Mesenteric fat pad (tissue), 1 donor: ENCODE data around the gene SERPINA10. TPM values are rescaled to one million over a fixed set of nuclear protein-coding genes. Genes with fewer than 3 reads are reported as not detected.
"Not testable (repeated sequence)": the region's sequence is repeated elsewhere in the genome, so short reads cannot be mapped to it uniquely, and the experiment has no call there.

Experiments used
- DNase-seq: peaks from one replicate; pipeline ENCODE4 v3.0.0-alpha.2; 2020; ENCODE audit warnings: low spot score
- total RNA-seq: library from RNA; stranded (reverse); fragmentation: NEBNext Ultra II Directional; extraction: Animal tissue kit (Norgen Biotek cat#: 25700); gene quantifications from one replicate; pipeline ENCODE4 v1.2.1, GENCODE V29; 2021
- donor health status: DM: yes; HTN: yes; CAD: no.

The SERPINA10 gene
- total RNA-seq, 1 donor from 2014 or later, result not detected

GRCh38 chr14:94314890-94315289 is 21.8 kb upstream of the SERPINA10 start:
- no peak for DNase-seq

DNA sequence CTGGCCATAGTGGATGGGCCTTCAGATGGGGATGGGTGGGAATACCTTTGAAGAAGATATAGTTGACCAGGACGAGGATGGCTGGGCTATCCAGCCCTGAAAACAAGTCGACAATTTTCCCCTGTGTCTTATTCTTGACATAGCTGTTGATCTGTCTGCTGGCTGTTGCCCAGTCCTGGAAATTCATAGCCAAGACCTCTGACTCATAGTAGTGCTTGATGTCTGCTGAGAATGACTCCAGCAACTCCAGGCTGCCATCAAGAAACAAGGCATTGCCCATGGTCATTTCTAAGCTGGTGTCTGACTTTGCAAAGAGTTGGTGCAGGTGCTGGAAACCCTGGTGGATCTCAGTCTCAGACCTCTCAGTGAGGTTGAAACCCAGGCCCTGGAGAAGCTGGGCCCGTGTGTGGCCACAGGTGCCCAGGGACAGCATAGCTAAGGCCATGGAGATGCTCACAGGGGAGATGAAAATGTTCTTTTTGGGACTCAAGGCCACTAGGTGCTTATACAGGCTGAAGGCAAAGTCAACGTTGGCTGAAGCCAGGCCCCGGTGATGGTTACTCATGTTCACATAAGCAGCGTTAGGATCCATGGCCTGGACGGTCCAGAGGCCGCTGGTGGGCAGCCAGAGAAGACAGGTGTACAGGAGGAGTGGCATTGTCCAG is 21.1 kb upstream of the SERPINA10 start:
- no peak for DNase-seq

GRCh38 chr14:94312481-94313246 is 19.6 kb upstream of the SERPINA10 start:
- no peak for DNase-seq

DNA sequence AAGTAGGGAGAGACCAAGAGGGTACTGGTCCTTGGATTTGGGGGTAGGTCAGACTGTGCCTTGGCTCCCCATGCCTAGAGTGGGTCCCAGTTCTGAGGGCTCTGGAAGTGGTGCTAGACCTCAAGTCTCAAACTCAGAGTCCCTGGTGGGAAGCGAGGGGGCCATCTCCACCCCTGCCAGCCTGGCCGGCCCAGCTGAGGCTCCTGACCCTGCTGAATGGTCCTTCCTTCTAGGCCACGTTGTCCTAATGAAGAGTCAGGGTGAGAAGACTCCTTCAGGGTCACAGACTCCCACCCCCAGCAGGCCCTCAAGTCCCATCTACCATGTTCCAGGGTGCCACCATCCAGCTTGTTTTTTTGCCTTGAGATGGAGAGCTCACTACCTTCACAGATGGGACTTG is 17.2 kb upstream of the SERPINA10 start:
- DNase-seq, result no peak

DNA sequence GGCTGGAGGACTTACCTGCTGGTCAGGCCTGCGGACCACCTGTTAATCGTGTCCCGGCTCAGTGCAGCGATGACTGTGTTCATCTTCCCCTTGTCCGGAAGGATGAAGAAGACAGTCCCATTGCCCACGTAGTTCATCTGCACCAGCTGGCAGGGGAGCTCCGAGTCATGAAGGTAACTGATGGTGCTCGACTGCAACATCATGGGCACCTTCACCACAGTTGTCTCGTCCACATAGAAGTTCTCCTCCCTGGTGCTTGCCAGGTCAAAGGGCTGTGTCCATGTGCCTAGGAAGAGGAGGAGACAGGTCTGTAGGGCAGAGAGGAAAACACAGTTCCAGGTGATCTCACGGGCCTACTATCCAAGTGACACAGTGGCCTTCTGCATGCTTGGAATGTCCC is 16.7 kb upstream of the SERPINA10 start:
- DNase-seq, result no peak

DNA sequence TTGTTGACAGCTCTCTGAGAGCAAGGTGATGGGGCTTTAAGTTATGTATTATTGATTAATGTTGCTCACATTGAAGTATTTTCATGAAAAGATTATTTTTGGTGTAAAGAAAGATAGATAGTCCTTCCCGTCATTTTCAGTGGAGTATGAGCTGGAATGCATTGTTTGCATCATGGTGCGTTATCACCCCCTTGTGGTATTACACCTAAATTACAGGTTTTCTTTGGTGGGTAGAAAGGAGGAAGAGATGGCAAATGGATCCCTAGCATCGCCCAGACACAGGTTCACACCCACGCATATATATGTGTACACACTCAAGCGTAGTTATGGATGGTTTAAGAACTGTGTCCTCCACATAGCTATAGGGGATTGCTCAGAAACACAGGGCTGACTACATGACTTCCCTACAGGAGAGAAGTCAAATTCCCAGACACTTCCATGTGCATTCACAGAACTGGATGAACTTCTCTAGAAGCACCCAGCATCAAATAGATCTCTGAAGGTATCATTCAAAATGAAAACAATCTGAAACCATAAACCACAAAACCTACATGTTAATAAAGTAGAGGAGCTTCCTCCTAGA is 14.4 kb upstream of the SERPINA10 start:
- DNase-seq, result no peak

GRCh38 chr14:94306047-94306978 is 13.2 kb upstream of the SERPINA10 start:
- no peak for DNase-seq

- DNase-seq, result no peak
Measured at GRCh38 chr14:94305620-94306019, 12.6 kb upstream of the SERPINA10 start.

- DNase-seq, result no peak
Measured at GRCh38 chr14:94304243-94304642, 11.2 kb upstream of the SERPINA10 start.

DNA sequence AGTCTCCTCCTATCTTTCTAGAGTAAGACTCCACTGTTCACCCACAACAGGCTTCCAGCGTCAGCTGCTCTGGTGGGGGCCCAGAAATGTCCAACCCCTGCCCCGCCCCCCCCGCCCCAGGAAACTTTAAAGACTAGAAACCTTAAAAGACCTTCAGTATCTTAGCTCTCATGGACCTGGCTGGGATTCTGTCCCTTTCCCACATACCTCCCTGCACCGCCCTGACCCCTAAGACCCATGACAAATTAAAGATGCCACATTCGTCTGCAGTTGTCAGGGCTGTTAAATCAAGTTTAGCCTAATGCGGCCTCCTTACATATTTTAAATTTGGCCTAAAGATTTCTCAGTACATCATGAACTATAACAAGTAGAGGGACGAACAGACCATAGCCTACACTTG is 10.0 kb upstream of the SERPINA10 start:
- DNase-seq, result no peak

GRCh38 chr14:94298130-94298529 is 5.1 kb upstream of the SERPINA10 start:
- no peak for DNase-seq

- not testable (repeated sequence) for DNase-seq
Measured at GRCh38 chr14:94296181-94296545, 3.1 kb upstream of the SERPINA10 start.

- DNase-seq, result no peak
Measured at GRCh38 chr14:94295360-94296180, 2.5 kb upstream of the SERPINA10 start.

GRCh38 chr14:94293578-94293924 is 483 bp upstream of the SERPINA10 start:
- no peak for DNase-seq

- no peak for DNase-seq
Measured at GRCh38 chr14:94292526-94292871, 569 bp downstream of the SERPINA10 start.

DNA sequence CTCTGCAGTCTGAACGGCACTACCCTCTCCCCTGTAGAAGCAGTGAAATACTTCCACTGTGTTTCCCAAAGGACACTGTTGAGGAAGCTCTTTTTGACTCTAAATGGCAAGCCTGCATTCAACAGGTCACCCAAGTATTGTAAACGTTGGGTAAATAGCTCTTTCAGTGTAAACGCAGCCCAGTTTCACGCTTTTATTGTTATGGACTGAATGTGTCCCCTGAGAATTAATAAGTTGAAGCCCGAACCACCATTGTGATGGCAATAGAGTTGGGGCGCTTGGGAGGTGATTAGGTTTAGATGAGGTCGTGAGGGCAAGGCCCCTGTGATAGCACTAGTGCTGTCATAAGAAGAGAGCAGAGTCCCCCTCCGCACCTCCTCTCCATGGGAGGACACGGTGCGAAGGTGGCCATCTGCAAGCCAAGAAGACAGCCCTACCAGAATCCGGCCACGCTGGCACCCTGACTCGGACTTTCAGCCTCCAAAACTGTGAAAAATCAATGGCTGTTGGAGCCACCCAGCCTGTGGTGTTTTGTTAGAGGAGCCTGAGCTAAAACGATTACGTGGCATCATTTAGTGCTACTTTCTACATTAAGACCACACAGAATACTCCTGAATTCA is 1.1 kb downstream of the SERPINA10 start:
- DNase-seq, result no peak

DNA sequence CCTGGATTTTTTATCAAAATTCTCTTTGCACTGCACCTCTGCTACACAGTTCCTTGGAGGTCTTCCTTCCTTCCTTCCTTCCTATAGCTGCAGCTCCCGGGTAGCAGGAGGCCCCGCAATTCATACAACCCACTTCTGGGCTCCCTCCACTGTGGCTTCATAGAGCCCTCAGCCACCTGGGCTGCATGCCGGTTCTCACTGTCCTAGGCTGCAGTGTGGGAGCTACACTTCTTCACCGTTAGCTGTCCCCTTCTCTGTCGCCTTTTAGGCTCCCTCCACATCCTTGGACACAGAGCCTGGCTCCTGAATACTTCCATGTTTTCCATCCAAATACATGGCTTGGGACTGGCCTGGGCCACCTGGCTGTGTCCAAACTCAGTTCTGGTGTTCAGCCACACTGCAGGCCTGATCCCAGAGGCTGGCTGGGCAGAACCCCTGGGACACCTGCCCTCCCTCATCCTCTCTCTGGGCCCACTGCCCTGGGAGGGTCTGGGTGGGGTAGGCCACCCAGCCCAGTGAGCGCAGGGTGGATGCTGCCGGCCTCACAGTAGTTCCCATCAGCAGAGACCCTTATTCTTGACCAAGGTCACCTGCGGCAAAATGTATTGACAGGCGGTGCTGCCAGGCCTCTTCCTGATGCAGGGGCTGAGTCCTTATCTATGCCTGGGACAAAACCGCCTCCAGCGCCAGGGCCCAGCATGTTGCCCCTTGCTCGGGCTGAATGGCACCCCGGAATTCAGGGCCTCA is 1.7 kb downstream of the SERPINA10 start:
- DNase-seq, result no peak

DNA sequence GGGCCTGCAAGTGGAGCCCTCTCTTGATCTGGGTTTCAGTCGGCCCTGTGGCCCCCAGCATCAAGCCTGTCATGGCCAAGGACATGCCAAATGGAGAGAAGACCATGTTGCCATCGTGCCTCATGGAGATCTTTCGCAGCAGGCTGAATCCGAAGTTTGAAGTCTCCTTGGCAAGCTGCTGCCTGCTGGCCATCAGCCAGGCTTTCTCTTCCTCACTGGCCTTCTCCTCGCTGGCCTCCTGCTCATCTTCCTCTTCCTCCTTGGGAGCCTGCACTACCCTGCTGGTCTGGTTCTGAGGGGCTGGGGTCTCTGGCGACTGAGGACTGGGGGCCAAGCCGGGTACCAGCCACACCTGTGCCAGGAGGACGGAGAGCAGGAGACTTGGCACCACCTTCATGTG is 2.9 kb downstream of the SERPINA10 start:
- DNase-seq, result no peak

- DNase-seq, result no peak
Measured at GRCh38 chr14:94288610-94289465, 4.2 kb downstream of the SERPINA10 start.
